HEK293 (cell line): ENCODE measurements around the gene FAM78B.

Experiments
- CTCF ChIA-PET: fragments of 350-600 bp; formaldehyde crosslinking; extraction: SDS; loops from one replicate; lab custom pipeline; 2021; ENCODE audit warnings: antibody characterized with exemption; lab: Yijun Ruan, JAX
- POLR2A ChIA-PET: fragments of 300-600 bp; formaldehyde crosslinking; extraction: SDS; loops from one replicate; lab custom pipeline; 2020; ENCODE audit warnings: antibody characterized with exemption, inconsistent platforms; lab: Yijun Ruan, JAX
- H3K27ac ChIP-seq: fragments of 200-500 bp; sonication (Bioruptor generic); 2 replicates; pipeline ENCODE4 v1.5.1; 2014; ENCODE audit warnings: low read depth, low read length, control low read depth, inconsistent platforms; ENCODE audit errors: extremely low read depth
- H3K36me3 ChIP-seq, 2 experiments: fragments of 200-500 bp in 1 of 2; sonication (Bioruptor generic) in 1 of 2; 1 replicate in 1 of 2; 2 replicates in 1 of 2; pipeline ENCODE4 v1.5.1; 2014 to 2017; ENCODE audit warnings: inconsistent platforms in 2 of 2, low read length in 2 of 2; ENCODE audit not compliant: control insufficient read depth in 2 of 2, insufficient read depth in 1 of 2
- H3K4me1 ChIP-seq: fragments of 200-500 bp; sonication (Bioruptor generic); 2 replicates; pipeline ENCODE4 v1.5.1; 2014; ENCODE audit warnings: mild to moderate bottlenecking, low read length, inconsistent platforms; ENCODE audit not compliant: control insufficient read depth, insufficient read depth
- H3K4me3 ChIP-seq: 2 replicates; pipeline ENCODE4 v1.5.1; 2011; ENCODE audit warnings: low read depth, mild to moderate bottlenecking, control low read depth, low read length, moderate library complexity
- H3K9me3 ChIP-seq: fragments of 200-500 bp; sonication (Bioruptor generic); 2 replicates; pipeline ENCODE4 v1.5.1; 2014; ENCODE audit warnings: low read depth, low read length, inconsistent platforms; ENCODE audit not compliant: control insufficient read depth, insufficient read depth
- GFI1B ChIP-seq: fragments of 450-650 bp; formaldehyde crosslinking; IDR thresholded peaks from 2 replicates; pipeline ENCODE4 v1.5.1; 2016; ENCODE audit warnings: missing biosample characterization, missing genetic modification characterization
- GLIS2 ChIP-seq: fragments of 450-650 bp; formaldehyde crosslinking; IDR thresholded peaks from 2 replicates; pipeline ENCODE4 v1.5.1; 2016; ENCODE audit warnings: missing biosample characterization, missing genetic modification characterization
- HOXA7 ChIP-seq: sonication (generic); formaldehyde crosslinking; IDR thresholded peaks from 2 replicates; pipeline ENCODE4 v1.8.1; 2022; ENCODE audit warnings: missing genetic modification reagents, borderline replicate concordance
- KLF1 ChIP-seq: fragments of 450-650 bp; formaldehyde crosslinking; IDR thresholded peaks from 2 replicates; pipeline ENCODE4 v1.5.1; 2016; ENCODE audit warnings: missing biosample characterization, missing genetic modification characterization
- KLF16 ChIP-seq: fragments of 450-650 bp; formaldehyde crosslinking; IDR thresholded peaks from 2 replicates; pipeline ENCODE4 v1.5.1; 2017; ENCODE audit warnings: missing biosample characterization, missing genetic modification characterization
- YY1 ChIP-seq: fragments of 450-650 bp; formaldehyde crosslinking; IDR thresholded peaks from 2 replicates; pipeline ENCODE4 v1.5.1; 2018; ENCODE audit warnings: missing biosample characterization, missing genetic modification characterization
- YY2 ChIP-seq: fragments of 450-650 bp; formaldehyde crosslinking; IDR thresholded peaks from 2 replicates; pipeline ENCODE4 v1.5.1; 2016; ENCODE audit warnings: missing biosample characterization, missing genetic modification characterization
- ZBTB17 ChIP-seq: fragments of 450-650 bp; formaldehyde crosslinking; IDR thresholded peaks from 2 replicates; pipeline ENCODE4 v1.5.1; 2016; ENCODE audit warnings: missing biosample characterization, missing genetic modification characterization
- ZNF16 ChIP-seq: fragments of 450-650 bp; formaldehyde crosslinking; IDR thresholded peaks from 2 replicates; pipeline ENCODE4 v1.5.1; 2016; ENCODE audit warnings: low read depth, missing biosample characterization, missing genetic modification characterization
- ZNF169 ChIP-seq: fragments of 450-650 bp; formaldehyde crosslinking; IDR thresholded peaks from 2 replicates; pipeline ENCODE4 v1.5.1; 2016; ENCODE audit warnings: missing biosample characterization, missing genetic modification characterization
- ZNF214 ChIP-seq: fragments of 450-650 bp; formaldehyde crosslinking; IDR thresholded peaks from 2 replicates; pipeline ENCODE4 v1.5.1; 2017; ENCODE audit warnings: missing biosample characterization, mild to moderate bottlenecking, missing genetic modification characterization, borderline replicate concordance
- ZNF223 ChIP-seq: fragments of 450-650 bp; formaldehyde crosslinking; IDR thresholded peaks from 2 replicates; pipeline ENCODE4 v1.5.1; 2016; ENCODE audit warnings: missing biosample characterization, missing genetic modification characterization
- ZNF23 ChIP-seq: fragments of 450-650 bp; formaldehyde crosslinking; IDR thresholded peaks from 2 replicates; pipeline ENCODE4 v1.5.1; 2016; ENCODE audit warnings: missing biosample characterization, missing genetic modification characterization, borderline replicate concordance
- ZNF423 ChIP-seq: fragments of 450-650 bp; formaldehyde crosslinking; IDR thresholded peaks from 2 replicates; pipeline ENCODE4 v1.5.1; 2016; ENCODE audit warnings: missing biosample characterization, missing genetic modification characterization
- ZNF433 ChIP-seq: fragments of 450-650 bp; formaldehyde crosslinking; IDR thresholded peaks from 2 replicates; pipeline ENCODE4 v1.5.1; 2016; ENCODE audit warnings: missing biosample characterization, missing genetic modification characterization, low read depth
- ZNF510 ChIP-seq: fragments of 450-650 bp; formaldehyde crosslinking; IDR thresholded peaks from 2 replicates; pipeline ENCODE4 v1.5.1; 2018; ENCODE audit warnings: mild to moderate bottlenecking, missing genetic modification characterization, missing biosample characterization; ENCODE audit not compliant: insufficient replicate concordance
- ZNF560 ChIP-seq: fragments of 450-650 bp; formaldehyde crosslinking; IDR thresholded peaks from 2 replicates; pipeline ENCODE4 v1.5.1; 2017; ENCODE audit warnings: missing biosample characterization, missing genetic modification characterization, borderline replicate concordance
- ZNF624 ChIP-seq: fragments of 450-650 bp; formaldehyde crosslinking; IDR thresholded peaks from 2 replicates; pipeline ENCODE4 v1.5.1; 2017; ENCODE audit warnings: missing biosample characterization, missing genetic modification characterization
- ZNF670 ChIP-seq: fragments of 450-650 bp; formaldehyde crosslinking; IDR thresholded peaks from 2 replicates; pipeline ENCODE4 v1.5.1; 2016; ENCODE audit warnings: missing biosample characterization, missing genetic modification characterization, low read depth
- ZSCAN30 ChIP-seq: fragments of 450-650 bp; IDR thresholded peaks from 2 replicates; pipeline ENCODE4 v1.5.1; 2018; ENCODE audit warnings: missing biosample characterization, mild to moderate bottlenecking, missing genetic modification characterization, moderate library complexity
- TF ChIP-seq, protein P1 (sequence below): fragments of 450-650 bp; formaldehyde crosslinking; IDR thresholded peaks from 2 replicates; pipeline ENCODE4 v1.5.1; 2017; ENCODE audit warnings: missing biosample characterization, mild to moderate bottlenecking, missing genetic modification characterization, moderate library complexity
- TF ChIP-seq, protein P2 (sequence below): fragments of 450-650 bp; formaldehyde crosslinking; IDR thresholded peaks from 2 replicates; pipeline ENCODE4 v1.5.1; 2016; ENCODE audit warnings: missing biosample characterization, missing genetic modification characterization
- TF ChIP-seq, protein P3 (sequence below): fragments of 450-650 bp; formaldehyde crosslinking; IDR thresholded peaks from 2 replicates; pipeline ENCODE4; 2016; ENCODE audit warnings: missing biosample characterization, missing genetic modification characterization
- TF ChIP-seq, protein P4 (sequence below): fragments of 450-650 bp; formaldehyde crosslinking; IDR thresholded peaks from 2 replicates; pipeline ENCODE4 v1.5.1; 2017; ENCODE audit warnings: missing biosample characterization, missing genetic modification characterization
- TF ChIP-seq, protein P5 (sequence below): fragments of 450-650 bp; formaldehyde crosslinking; optimal IDR thresholded peaks from 2 replicates; pipeline ENCODE3; 2016; ENCODE audit warnings: missing biosample characterization, mild to moderate bottlenecking, missing genetic modification characterization
- TF ChIP-seq, protein P6 (sequence below): fragments of 450-650 bp; formaldehyde crosslinking; conservative IDR thresholded peaks from 2 replicates; pipeline ENCODE4 v1.5.1; 2016; ENCODE audit warnings: low read depth, missing biosample characterization, missing genetic modification characterization
- TF ChIP-seq, protein P7 (sequence below): fragments of 450-650 bp; formaldehyde crosslinking; IDR thresholded peaks from 2 replicates; pipeline ENCODE4 v1.5.1; 2016; ENCODE audit warnings: missing biosample characterization, missing genetic modification characterization

The FAM78B gene

GRCh38 chr1:166121010-166121409 lies 45.8 kb downstream of the FAM78B start:
- CTCF ChIA-PET = interaction anchor here (0.6 kb wide), 2 partner anchors 112 to 552 kb away, joined by 3 to 5 read pairs; no protein-coding TSS in a partner anchor

GRCh38 chr1:166120281-166120680 lies 46.5 kb downstream of the FAM78B start:
- CTCF ChIA-PET = interaction anchor here (0.6 kb wide), 1 partner anchor 177 kb away, joined by 4 read pairs; no protein-coding TSS in a partner anchor
- no peak overlapping the region for H3K27ac ChIP-seq
- no peaks in the 10 kb centered on the region for H3K36me3 ChIP-seq
- no peak overlapping the region for H3K4me3 ChIP-seq
- no peaks in the 10 kb centered on the region for H3K4me1 ChIP-seq
- POLR2A ChIA-PET = no interaction called here
- no peaks in the 10 kb centered on the region for H3K9me3 ChIP-seq
- TF ChIP-seq ZBTB17 (tag by site-specific recombination) (no peak), ZNF23 (tag by site-specific recombination) (no peak), KLF1 (tag by site-specific recombination) (no peak), GLIS2 (tag by site-specific recombination) (no peak), ZNF510 (tag by site-specific recombination) (no peak), ZNF423 (tag by site-specific recombination) (no peak), ZNF624 (tag by site-specific recombination) (no peak)
- TF ChIP-seq, protein P1, sequence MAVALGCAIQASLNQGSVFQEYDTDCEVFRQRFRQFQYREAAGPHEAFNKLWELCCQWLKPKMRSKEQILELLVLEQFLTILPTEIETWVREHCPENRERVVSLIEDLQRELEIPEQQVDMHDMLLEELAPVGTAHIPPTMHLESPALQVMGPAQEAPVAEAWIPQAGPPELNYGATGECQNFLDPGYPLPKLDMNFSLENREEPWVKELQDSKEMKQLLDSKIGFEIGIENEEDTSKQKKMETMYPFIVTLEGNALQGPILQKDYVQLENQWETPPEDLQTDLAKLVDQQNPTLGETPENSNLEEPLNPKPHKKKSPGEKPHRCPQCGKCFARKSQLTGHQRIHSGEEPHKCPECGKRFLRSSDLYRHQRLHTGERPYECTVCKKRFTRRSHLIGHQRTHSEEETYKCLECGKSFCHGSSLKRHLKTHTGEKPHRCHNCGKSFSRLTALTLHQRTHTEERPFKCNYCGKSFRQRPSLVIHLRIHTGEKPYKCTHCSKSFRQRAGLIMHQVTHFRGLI (tag by site-specific recombination) = no peak
- TF ChIP-seq, protein P2, sequence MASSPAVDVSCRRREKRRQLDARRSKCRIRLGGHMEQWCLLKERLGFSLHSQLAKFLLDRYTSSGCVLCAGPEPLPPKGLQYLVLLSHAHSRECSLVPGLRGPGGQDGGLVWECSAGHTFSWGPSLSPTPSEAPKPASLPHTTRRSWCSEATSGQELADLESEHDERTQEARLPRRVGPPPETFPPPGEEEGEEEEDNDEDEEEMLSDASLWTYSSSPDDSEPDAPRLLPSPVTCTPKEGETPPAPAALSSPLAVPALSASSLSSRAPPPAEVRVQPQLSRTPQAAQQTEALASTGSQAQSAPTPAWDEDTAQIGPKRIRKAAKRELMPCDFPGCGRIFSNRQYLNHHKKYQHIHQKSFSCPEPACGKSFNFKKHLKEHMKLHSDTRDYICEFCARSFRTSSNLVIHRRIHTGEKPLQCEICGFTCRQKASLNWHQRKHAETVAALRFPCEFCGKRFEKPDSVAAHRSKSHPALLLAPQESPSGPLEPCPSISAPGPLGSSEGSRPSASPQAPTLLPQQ (tag by site-specific recombination) = no peak

More at GRCh38 chr1:166121010-166121409, 45.8 kb downstream of the FAM78B start:
- POLR2A ChIA-PET = no interaction called here
- no peak for TF ChIP-seq ZNF16 (tag by site-specific recombination)
- TF ChIP-seq, protein P3, sequence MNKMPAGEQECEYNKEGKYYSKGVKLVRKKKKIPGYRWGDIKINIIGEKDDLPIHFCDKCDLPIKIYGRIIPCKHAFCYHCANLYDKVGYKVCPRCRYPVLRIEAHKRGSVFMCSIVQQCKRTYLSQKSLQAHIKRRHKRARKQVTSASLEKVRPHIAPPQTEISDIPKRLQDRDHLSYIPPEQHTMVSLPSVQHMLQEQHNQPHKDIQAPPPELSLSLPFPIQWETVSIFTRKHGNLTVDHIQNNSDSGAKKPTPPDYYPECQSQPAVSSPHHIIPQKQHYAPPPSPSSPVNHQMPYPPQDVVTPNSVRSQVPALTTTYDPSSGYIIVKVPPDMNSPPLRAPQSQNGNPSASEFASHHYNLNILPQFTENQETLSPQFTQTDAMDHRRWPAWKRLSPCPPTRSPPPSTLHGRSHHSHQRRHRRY (tag by site-specific recombination) = no peak
- TF ChIP-seq ZNF433 = no peak
- TF ChIP-seq, protein P4, sequence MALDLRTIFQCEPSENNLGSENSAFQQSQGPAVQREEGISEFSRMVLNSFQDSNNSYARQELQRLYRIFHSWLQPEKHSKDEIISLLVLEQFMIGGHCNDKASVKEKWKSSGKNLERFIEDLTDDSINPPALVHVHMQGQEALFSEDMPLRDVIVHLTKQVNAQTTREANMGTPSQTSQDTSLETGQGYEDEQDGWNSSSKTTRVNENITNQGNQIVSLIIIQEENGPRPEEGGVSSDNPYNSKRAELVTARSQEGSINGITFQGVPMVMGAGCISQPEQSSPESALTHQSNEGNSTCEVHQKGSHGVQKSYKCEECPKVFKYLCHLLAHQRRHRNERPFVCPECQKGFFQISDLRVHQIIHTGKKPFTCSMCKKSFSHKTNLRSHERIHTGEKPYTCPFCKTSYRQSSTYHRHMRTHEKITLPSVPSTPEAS (tag by site-specific recombination) = no peak
- TF ChIP-seq KLF1 (tag by site-specific recombination) = no peak
- no peak for TF ChIP-seq HOXA7 (CRISPR knock-in tag)
- TF ChIP-seq GFI1B (tag by site-specific recombination) = no peak
- no peak for TF ChIP-seq ZNF169 (tag by site-specific recombination)
- TF ChIP-seq, protein P5, sequence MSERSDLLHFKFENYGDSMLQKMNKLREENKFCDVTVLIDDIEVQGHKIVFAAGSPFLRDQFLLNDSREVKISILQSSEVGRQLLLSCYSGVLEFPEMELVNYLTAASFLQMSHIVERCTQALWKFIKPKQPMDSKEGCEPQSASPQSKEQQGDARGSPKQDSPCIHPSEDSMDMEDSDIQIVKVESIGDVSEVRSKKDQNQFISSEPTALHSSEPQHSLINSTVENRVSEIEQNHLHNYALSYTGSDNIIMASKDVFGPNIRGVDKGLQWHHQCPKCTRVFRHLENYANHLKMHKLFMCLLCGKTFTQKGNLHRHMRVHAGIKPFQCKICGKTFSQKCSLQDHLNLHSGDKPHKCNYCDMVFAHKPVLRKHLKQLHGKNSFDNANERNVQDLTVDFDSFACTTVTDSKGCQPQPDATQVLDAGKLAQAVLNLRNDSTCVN (tag by site-specific recombination) = no peak
- no peak for TF ChIP-seq YY1
- no peak for TF ChIP-seq ZNF560 (tag by site-specific recombination)
- TF ChIP-seq ZNF670 (tag by site-specific recombination) = no peak
- no peak for TF ChIP-seq ZNF223 (tag by site-specific recombination)
- TF ChIP-seq ZBTB17 (tag by site-specific recombination) = no peak
- no peak for TF ChIP-seq ZSCAN30 (tag by site-specific recombination)
- TF ChIP-seq, protein P6, sequence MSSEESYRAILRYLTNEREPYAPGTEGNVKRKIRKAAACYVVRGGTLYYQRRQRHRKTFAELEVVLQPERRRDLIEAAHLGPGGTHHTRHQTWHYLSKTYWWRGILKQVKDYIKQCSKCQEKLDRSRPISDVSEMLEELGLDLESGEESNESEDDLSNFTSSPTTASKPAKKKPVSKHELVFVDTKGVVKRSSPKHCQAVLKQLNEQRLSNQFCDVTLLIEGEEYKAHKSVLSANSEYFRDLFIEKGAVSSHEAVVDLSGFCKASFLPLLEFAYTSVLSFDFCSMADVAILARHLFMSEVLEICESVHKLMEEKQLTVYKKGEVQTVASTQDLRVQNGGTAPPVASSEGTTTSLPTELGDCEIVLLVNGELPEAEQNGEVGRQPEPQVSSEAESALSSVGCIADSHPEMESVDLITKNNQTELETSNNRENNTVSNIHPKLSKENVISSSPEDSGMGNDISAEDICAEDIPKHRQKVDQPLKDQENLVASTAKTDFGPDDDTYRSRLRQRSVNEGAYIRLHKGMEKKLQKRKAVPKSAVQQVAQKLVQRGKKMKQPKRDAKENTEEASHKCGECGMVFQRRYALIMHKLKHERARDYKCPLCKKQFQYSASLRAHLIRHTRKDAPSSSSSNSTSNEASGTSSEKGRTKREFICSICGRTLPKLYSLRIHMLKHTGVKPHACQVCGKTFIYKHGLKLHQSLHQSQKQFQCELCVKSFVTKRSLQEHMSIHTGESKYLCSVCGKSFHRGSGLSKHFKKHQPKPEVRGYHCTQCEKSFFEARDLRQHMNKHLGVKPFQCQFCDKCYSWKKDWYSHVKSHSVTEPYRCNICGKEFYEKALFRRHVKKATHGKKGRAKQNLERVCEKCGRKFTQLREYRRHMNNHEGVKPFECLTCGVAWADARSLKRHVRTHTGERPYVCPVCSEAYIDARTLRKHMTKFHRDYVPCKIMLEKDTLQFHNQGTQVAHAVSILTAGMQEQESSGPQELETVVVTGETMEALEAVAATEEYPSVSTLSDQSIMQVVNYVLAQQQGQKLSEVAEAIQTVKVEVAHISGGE = no peak
- no peak for TF ChIP-seq YY2 (tag by site-specific recombination)
- TF ChIP-seq, protein P7, sequence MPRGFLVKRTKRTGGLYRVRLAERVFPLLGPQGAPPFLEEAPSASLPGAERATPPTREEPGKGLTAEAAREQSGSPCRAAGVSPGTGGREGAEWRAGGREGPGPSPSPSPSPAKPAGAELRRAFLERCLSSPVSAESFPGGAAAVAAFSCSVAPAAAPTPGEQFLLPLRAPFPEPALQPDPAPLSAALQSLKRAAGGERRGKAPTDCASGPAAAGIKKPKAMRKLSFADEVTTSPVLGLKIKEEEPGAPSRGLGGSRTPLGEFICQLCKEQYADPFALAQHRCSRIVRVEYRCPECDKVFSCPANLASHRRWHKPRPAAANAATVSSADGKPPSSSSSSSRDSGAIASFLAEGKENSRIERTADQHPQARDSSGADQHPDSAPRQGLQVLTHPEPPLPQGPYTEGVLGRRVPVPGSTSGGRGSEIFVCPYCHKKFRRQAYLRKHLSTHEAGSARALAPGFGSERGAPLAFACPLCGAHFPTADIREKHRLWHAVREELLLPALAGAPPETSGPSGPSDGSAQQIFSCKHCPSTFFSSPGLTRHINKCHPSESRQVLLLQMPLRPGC (tag by site-specific recombination) = no peak
- TF ChIP-seq KLF16 (tag by site-specific recombination) = no peak
- no peak for TF ChIP-seq ZNF214 (tag by site-specific recombination)
- Histone ChIP-seq H3K27ac (no peak overlapping the region), H3K9me3 (no peaks in the 10 kb centered on the region), H3K4me3 (no peak overlapping the region), H3K36me3 (no peaks in the 10 kb centered on the region), H3K4me1 (no peaks in the 10 kb centered on the region)
